Suppressor macrophage treated with lipopolysaccharide for 1 hour (primary cell): ENCODE results near the gene KDM3B.

Experiments used
- DNase-seq, 3 donors: peaks; one replicate each; pipeline ENCODE4 v3.0.0-alpha.2; 2020 to 2022

Gene KDM3B

GRCh38 chr5:138453590-138453989 is 101.1 kb downstream of the KDM3B start:
- DNase-seq, result no peak

- DNase-seq, result no peak
These were observed 101.6 kb downstream of the KDM3B start for GRCh38 chr5:138454121-138454520.

DNA sequence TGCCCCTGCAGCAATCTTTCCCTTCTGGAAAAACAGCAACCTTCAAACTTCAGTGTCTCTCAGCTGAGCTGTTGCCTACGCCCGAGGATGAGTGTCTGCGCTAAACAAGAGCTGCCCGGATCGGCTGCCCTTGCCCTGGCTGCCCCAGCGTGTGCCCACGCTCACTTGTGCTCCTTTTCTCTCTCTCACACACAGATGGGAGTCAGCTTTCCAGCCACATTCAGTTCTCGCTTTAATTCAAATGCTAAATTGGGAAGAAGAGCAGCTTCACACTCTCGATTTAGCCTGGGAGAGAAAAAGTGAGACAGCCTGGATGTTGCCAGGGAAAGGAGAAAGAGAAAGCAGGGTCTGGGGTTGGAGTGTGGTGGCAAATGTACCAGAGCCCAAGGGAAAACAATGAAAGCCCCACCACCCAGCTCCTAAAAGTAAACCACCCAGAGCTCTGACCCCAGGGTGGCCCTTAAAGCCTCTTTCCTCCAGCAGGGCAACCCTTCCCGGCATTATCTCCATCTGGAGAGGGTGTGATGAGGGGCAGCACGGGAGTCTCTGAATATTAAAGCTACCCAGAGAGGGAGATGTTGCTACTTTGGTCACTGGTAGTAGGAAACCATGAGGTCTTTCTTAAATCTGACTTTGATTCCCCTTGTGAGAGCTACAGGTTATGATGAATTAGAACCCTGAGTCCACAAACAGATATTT is 102.9 kb downstream of the KDM3B start:
- no peak for DNase-seq

DNA sequence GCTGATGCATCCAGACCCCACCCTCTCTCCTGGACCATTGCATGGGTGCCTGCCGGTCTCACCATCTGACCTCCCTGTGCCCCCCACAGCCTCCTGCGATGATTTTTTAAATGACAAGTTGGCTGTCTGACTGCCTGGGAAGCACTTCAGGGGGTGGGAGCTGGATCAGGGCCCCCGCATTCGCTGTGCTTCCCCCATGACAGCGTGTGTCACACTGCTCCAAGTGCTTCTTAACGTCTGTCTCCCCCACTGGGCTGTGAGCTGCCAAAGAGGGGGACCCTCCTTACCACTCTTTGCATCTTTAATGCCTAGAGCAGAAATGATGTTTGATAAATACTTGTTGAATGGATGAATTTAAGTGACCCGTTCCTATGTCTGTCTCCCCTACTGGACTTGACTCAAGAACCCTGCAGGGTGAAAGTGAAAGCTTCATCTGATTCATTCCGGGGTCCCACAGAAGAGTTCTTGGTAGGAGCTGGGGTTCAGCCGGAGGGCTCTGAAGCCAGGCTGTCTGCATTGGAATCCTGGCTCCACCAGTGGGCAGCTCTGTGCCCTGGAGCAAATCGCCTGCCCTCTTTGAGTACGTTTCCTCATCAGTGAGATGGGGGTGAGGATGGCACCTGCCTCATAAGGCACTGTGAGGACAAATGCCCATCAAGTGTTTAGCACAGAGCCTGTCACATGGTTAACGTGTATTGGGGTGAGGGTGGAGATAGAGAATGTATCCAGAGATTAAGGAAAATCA is 105.2 kb downstream of the KDM3B start:
- DNase-seq, result no peak

DNA sequence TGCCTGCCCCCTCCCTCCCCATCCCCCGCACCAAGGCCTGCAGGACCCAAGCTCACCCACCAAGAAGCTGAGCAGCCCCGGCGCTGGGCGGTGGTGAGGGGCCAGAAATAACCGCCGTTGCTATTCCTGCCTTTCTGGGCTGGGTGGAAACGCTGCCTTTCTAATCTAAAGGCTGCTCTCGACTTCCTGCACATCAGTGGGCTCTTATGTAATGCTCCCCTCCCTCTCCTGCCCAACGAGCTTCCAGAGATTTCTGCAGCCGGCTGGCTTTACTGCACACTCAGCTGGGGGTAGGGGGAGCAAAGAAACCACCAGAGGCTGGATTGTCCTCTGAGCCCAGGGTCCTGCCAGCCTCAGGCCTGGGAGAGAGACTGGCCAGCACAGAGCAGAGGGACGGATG is 105.9 kb downstream of the KDM3B start:
- DNase-seq, result no peak

- DNase-seq, result no peak
These were observed 106.4 kb downstream of the KDM3B start for GRCh38 chr5:138458856-138459255.

- peak; percentile 59 to 69 (median 68) for DNase-seq
These were observed 106.9 kb downstream of the KDM3B start for GRCh38 chr5:138459311-138459933.

- DNase-seq, result no peak
These were observed 107.7 kb downstream of the KDM3B start for GRCh38 chr5:138460032-138460693.

GRCh38 chr5:138461343-138462125 is 109.0 kb downstream of the KDM3B start:
- peak; percentile 70 to 80 (median 78) for DNase-seq

DNA sequence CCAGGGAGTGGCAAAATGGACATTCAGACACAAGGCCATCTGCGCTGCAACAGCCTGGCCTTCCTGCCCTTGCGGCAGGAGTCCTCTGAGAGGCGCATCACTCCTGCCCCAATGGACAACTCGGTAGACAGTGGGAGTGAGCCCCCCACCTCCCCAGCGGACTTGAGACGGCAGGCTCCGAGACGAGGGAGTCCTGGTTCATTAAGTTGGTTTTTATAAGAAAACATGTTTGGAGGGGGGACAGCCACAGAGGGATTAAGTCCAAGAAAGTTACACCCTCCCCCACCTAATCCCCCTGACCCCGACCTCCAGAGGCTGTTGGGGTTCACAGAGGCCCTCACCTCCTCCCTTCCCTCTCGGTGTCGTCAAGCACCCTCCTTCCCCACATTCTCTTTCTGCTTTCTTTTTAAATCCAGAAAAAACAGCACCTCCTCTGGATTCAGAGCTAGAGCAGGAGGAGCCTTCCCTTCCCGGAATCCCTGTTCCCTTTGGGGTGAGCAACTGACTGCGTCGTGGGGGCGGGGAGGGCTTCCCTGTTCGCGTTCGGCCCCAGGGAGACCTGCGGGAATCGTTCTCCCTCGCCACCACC is 111.0 kb downstream of the KDM3B start:
- DNase-seq, result no peak

GRCh38 chr5:138464008-138464387 is 111.5 kb downstream of the KDM3B start:
- DNase-seq, result peak; percentile 97 to 99 (median 98)

DNA sequence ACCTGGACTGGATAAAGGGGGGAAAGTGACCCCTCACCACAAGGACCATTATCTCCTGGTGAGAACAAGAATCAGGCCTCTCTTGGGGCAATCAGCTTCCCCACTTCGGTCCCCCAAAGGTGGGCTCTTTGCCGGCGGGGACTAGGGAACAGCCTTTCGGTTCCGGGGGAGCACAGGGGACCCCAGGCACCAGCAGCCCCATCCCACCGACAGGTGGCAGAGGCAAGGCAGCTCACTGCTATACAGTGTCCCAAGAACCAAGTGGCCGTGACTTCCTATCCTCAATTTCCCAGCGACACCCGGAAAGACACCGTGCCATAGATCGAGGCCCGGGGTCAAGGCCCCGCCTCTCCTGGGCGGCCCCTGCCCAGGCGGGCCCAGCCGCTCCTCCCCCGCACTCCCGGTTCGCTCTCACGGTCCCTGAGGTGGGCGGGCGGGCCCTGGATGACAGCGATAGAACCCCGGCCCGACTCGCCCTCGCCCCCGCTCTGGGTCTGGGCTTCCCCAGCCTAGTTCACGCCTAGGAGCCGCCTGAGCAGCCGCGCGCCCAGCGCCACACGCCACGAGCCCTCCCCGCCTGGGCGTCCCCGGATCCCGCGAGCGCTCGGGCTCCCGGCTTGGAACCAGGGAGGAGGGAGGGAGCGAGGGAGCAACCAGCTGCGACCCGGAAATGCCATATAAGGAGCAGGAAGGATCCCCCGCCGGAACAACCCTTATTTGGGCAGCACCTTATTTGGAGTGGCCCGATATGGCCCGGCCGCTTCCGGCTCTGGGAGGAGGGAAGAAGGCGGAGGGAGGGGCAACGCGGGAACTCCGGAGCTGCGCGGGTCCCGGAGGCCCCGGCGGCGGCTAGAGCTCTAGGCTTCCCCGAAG is 112.1 kb downstream of the KDM3B start:
- DNase-seq, result peak; percentile 99

- DNase-seq, result peak; percentile 97 to 98 (median 97)
These were observed 113.0 kb downstream of the KDM3B start, which contains the start of gene EGR1 for GRCh38 chr5:138465261-138466124. EGR1 (plus strand) TSS chr5:138465479; CDS start chr5:138465762, 283 bp downstream.

DNA sequence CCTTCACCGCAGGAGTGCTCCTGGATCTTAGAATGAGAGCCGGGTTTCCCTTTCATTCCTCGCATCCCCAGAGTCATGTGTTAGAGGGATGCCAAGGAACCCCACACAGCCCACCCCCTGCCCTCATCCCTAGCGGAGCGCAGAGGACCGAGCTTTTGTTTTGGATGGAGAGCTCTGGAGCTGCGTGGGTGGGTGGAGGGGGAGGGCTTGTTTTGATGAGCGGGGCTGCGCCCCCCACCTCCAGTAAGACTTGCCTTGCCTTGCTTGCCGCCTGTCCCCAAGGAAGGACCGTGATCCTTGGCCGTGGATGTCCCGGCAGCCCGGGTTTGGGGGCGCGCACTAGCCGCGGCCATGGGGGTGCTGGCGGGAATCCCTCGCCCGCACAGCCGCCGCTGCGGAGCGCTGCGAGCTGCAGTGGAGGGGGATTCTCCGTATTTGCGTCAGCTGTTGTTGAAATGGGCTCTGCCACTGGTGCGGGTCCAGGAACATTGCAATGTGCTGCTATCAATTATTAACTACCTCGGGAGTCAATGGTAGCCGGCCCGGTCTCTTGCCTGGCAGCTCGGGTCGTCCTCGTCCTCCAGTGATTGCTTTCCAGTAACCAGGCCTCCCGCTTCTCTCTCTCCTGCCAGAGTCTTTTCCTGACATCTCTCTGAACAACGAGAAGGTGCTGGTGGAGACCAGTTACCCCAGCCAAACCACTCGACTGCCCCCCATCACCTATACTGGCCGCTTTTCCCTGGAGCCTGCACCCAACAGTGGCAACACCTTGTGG is 113.8 kb downstream of the KDM3B start:
- peak in 1 of 3 donors; percentile 24 for DNase-seq

DNA sequence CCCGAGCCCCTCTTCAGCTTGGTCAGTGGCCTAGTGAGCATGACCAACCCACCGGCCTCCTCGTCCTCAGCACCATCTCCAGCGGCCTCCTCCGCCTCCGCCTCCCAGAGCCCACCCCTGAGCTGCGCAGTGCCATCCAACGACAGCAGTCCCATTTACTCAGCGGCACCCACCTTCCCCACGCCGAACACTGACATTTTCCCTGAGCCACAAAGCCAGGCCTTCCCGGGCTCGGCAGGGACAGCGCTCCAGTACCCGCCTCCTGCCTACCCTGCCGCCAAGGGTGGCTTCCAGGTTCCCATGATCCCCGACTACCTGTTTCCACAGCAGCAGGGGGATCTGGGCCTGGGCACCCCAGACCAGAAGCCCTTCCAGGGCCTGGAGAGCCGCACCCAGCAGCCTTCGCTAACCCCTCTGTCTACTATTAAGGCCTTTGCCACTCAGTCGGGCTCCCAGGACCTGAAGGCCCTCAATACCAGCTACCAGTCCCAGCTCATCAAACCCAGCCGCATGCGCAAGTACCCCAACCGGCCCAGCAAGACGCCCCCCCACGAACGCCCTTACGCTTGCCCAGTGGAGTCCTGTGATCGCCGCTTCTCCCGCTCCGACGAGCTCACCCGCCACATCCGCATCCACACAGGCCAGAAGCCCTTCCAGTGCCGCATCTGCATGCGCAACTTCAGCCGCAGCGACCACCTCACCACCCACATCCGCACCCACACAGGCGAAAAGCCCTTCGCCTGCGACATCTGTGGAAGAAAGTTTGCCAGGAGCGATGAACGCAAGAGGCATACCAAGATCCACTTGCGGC is 114.6 kb downstream of the KDM3B start:
- DNase-seq, result no peak

- DNase-seq, result no peak
These were observed 115.2 kb downstream of the KDM3B start for GRCh38 chr5:138467711-138468132.

DNA sequence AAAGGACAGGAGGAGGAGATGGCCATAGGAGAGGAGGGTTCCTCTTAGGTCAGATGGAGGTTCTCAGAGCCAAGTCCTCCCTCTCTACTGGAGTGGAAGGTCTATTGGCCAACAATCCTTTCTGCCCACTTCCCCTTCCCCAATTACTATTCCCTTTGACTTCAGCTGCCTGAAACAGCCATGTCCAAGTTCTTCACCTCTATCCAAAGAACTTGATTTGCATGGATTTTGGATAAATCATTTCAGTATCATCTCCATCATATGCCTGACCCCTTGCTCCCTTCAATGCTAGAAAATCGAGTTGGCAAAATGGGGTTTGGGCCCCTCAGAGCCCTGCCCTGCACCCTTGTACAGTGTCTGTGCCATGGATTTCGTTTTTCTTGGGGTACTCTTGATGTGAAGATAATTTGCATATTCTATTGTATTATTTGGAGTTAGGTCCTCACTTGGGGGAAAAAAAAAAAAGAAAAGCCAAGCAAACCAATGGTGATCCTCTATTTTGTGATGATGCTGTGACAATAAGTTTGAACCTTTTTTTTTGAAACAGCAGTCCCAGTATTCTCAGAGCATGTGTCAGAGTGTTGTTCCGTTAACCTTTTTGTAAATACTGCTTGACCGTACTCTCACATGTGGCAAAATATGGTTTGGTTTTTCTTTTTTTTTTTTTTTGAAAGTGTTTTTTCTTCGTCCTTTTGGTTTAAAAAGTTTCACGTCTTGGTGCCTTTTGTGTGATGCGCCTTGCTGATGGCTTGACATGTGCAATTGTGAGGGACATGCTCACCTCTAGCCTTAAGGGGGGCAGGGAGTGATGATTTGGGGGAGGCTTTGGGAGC is 115.9 kb downstream of the KDM3B start:
- peak in 2 of 3 donors; percentile 28 to 42 for DNase-seq
